Measurements from ENCODE around the gene CLBA1. TPM values are rescaled to one million over a fixed set of nuclear protein-coding genes. Genes with fewer than 3 reads are reported as not detected.
"Not testable (repeated sequence)": the region's sequence is repeated elsewhere in the genome, so short reads cannot be mapped to it uniquely, and the experiment has no call there.

Gene CLBA1
- total RNA-seq = under 1 TPM; 0.20 to 0.97 TPM

GRCh38 chr14:104985675-104986486 is at the start of gene CLBA1:
TSS of gene CLBA1 (plus strand) at chr14:104985788. CDS start at chr14:104986432, 644 bp downstream.
- H3K36me3 Mint-ChIP-seq = no peaks in the 10 kb centered on the region
- ATAC-seq (peak; percentile 97 to 98), DNase-seq (ENCODE audit: low spot score in 2 of 2) (peak; percentile 88 to 91)
- peak within 1 kb of the TSS; percentile 81 to 86 for H3K27ac Mint-ChIP-seq
- no peaks in the 10 kb centered on the region for H3K9me3 Mint-ChIP-seq

GRCh38 chr14:104935955-104936354 is 49.6 kb upstream of the CLBA1 start:
- no peaks in the 10 kb centered on the region for H3K36me3 Mint-ChIP-seq
- ATAC-seq = no peak
- H3K9me3 Mint-ChIP-seq = no peaks in the 10 kb centered on the region
- DNase-seq (ENCODE audit: low spot score in 2 of 2) = no peak
- no peak overlapping the region for H3K27ac Mint-ChIP-seq

GRCh38 chr14:104936361-104937155 is 49.0 kb upstream of the CLBA1 start:
- no peaks in the 10 kb centered on the region for H3K9me3 Mint-ChIP-seq
- ATAC-seq = no peak
- H3K27ac Mint-ChIP-seq = no peak overlapping the region
- peak in 1 of 2 donors; percentile 50 for DNase-seq (ENCODE audit: low spot score in 2 of 2)
- no peaks in the 10 kb centered on the region for H3K36me3 Mint-ChIP-seq

GRCh38 chr14:104937161-104937560 is 48.4 kb upstream of the CLBA1 start:
- DNase-seq (ENCODE audit: low spot score in 2 of 2) (no peak), ATAC-seq (no peak)
- Mint-ChIP-seq H3K27ac (no peak overlapping the region), H3K36me3 (no peaks in the 10 kb centered on the region), H3K9me3 (no peaks in the 10 kb centered on the region)

GRCh38 chr14:104937694-104938365 is 47.8 kb upstream of the CLBA1 start:
- Mint-ChIP-seq H3K27ac (no peak overlapping the region), H3K36me3 (no peaks in the 10 kb centered on the region), H3K9me3 (no peaks in the 10 kb centered on the region)
- ATAC-seq = no peak
- no peak for DNase-seq (ENCODE audit: low spot score in 2 of 2)

GRCh38 chr14:104938436-104938835 is 47.2 kb upstream of the CLBA1 start:
- ATAC-seq (no peak), DNase-seq (ENCODE audit: low spot score in 2 of 2) (no peak)
- no peaks in the 10 kb centered on the region for H3K9me3 Mint-ChIP-seq
- no peak overlapping the region for H3K27ac Mint-ChIP-seq
- H3K36me3 Mint-ChIP-seq = no peaks in the 10 kb centered on the region

GRCh38 chr14:104938960-104939359 is 46.6 kb upstream of the CLBA1 start:
- H3K27ac Mint-ChIP-seq = no peak overlapping the region
- H3K36me3 Mint-ChIP-seq = no peaks in the 10 kb centered on the region
- no peak for ATAC-seq
- no peak for DNase-seq (ENCODE audit: low spot score in 2 of 2)
- no peaks in the 10 kb centered on the region for H3K9me3 Mint-ChIP-seq

GRCh38 chr14:104939666-104940410 is 45.8 kb upstream of the CLBA1 start:
- Mint-ChIP-seq H3K36me3 (no peaks in the 10 kb centered on the region), H3K27ac (no peak overlapping the region), H3K9me3 (no peaks in the 10 kb centered on the region)
- DNase-seq (ENCODE audit: low spot score in 2 of 2) = no peak
- ATAC-seq = peak in 1 of 2 donors; percentile 57

- Mint-ChIP-seq H3K36me3 (no peaks in the 10 kb centered on the region), H3K27ac (peak overlapping the region in 1 of 2 donors; percentile 10)
- ATAC-seq = no peak
These were observed 45.0 kb upstream of the CLBA1 start for GRCh38 chr14:104940526-104941150.

GRCh38 chr14:104941508-104942365 is 43.9 kb upstream of the CLBA1 start:
- ATAC-seq (no peak), DNase-seq (ENCODE audit: low spot score in 2 of 2) (no peak)
- no peak overlapping the region for H3K27ac Mint-ChIP-seq
- H3K36me3 Mint-ChIP-seq = no peaks in the 10 kb centered on the region
- H3K9me3 Mint-ChIP-seq = no peaks in the 10 kb centered on the region

More at GRCh38 chr14:104940526-104941150, 45.0 kb upstream of the CLBA1 start:
- DNase-seq (ENCODE audit: low spot score in 2 of 2) = no peak
- H3K9me3 Mint-ChIP-seq = no peaks in the 10 kb centered on the region

GRCh38 chr14:104942586-104942985 is 43.0 kb upstream of the CLBA1 start:
- ATAC-seq = no peak
- no peaks in the 10 kb centered on the region for H3K36me3 Mint-ChIP-seq

GRCh38 chr14:104943216-104944015 is 42.2 kb upstream of the CLBA1 start:
- H3K36me3 Mint-ChIP-seq; ATAC-seq; H3K9me3 Mint-ChIP-seq; H3K27ac Mint-ChIP-seq; DNase-seq (ENCODE audit: low spot score in 2 of 2): not testable (repeated sequence)

More at GRCh38 chr14:104942586-104942985, 43.0 kb upstream of the CLBA1 start:
- no peak for DNase-seq (ENCODE audit: low spot score in 2 of 2)
- Mint-ChIP-seq H3K9me3 (no peaks in the 10 kb centered on the region), H3K27ac (no peak overlapping the region)

GRCh38 chr14:104944016-104944308 is 41.6 kb upstream of the CLBA1 start:
- not testable (repeated sequence) for DNase-seq (ENCODE audit: low spot score in 2 of 2); H3K36me3 Mint-ChIP-seq; ATAC-seq; H3K9me3 Mint-ChIP-seq; H3K27ac Mint-ChIP-seq

GRCh38 chr14:104944436-104945205 is 41.0 kb upstream of the CLBA1 start:
- not testable (repeated sequence) for H3K36me3 Mint-ChIP-seq; ATAC-seq; H3K9me3 Mint-ChIP-seq; H3K27ac Mint-ChIP-seq; DNase-seq (ENCODE audit: low spot score in 2 of 2)
